Fibroblast of the conjunctiva (primary cell): Measurements from ENCODE around the gene PTPRT.

Experiments used
- DNase-seq: peaks from one replicate; pipeline ENCODE4 v3.0.0-alpha.2; 2010; ENCODE audit warnings: low read depth

The PTPRT gene

DNA sequence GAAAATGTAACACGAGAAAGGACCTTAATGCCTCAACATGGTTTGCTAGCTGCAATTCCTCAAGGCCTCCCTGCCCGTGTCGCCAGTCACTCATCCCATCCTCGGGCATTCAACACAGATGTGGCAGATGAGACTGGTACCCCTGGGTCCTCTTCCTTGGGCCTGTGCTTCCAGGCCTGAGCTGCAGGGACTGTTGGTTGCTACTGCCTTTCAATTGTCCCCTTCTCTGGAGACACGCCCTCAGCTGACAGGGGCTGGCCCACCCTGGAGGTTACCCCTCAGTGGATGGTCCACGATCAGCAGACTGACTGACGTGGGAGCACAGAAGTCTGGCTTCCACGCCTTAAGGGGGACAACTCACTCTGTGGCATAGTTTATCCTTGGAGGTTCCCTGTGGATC is 1076.5 kb downstream of the PTPRT start:
- DNase-seq = no peak

- DNase-seq = no peak
Observed at GRCh38 chr20:42112161-42112560, 1077.5 kb downstream of the PTPRT start.

- DNase-seq = no peak
Observed at GRCh38 chr20:42111349-42111748, 1078.4 kb downstream of the PTPRT start.

GRCh38 chr20:42110301-42110700 is 1079.4 kb downstream of the PTPRT start:
- DNase-seq = no peak

GRCh38 chr20:42102000-42102399 is 1087.7 kb downstream of the PTPRT start:
- DNase-seq = no peak

DNA sequence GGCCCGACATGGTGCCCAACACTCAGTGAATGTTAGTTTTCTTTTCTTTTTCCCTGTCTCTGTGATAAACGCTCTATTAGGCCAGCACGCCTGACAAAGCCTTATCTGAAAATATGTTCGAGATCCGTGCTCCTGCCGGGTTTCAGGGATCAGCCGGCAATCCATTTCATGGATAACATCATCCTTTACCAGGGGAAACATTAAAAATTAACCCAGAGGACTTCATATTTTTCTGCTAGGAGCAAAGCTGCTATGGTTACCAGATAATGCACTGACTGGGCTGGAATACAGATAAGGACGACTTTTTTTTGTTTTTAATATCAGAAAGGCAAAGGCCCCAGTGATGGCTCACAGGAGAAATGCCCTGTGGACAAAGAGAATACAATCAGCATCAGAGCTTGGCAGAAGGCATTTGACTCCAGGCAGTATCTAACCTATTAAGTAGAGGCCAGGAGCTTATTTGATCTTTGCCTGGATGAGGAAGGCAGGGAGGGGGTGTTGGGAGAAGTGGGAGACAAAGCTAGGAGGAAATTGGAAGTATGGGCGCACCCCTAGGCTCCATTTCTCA is 1089.5 kb downstream of the PTPRT start:
- no peak for DNase-seq

GRCh38 chr20:42099101-42099500 is 1090.6 kb downstream of the PTPRT start:
- no peak for DNase-seq

DNA sequence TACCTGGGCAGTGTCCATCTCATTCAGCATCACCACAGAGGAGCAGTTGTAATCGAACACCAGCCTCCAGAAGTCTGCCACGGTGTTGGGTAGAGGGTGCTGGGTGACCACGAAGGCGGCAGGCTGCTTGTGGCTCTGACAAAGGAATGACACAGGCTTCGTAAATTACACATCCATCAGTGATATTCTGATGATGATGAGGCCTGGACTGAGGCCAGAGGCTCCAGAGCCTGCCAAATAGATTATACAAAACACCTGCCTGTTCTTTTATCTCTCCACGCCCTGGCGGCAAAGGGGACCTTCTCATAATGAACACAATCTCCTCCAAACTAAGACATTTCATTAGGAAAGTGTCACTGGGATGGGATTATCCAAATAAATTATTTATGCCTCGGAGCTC is 1091.3 kb downstream of the PTPRT start:
- no peak for DNase-seq

- no peak for DNase-seq
Observed at GRCh38 chr20:42097741-42098140, 1092.0 kb downstream of the PTPRT start.

DNA sequence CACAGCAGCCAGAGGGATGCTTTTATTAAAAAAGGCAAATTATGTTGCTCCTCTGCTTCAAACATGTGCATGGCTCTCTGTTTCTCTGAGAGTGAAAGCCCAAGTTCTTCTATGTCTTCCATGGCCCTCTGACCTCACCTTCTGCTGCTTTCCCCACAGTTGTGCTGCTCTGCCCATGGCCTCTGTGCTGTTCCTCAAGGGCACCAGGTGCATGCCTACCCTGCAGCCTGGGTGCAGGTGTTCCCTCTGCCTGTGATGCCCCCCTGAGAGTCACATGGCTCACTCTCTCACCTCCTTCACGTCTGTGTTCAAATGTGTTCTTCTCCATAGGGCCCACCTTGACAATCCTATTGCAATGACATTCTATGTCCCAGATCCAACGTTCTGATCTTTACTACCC is 1094.5 kb downstream of the PTPRT start:
- DNase-seq = no peak

GRCh38 chr20:42093542-42094440 is 1095.9 kb downstream of the PTPRT start:
- DNase-seq = no peak

GRCh38 chr20:42093041-42093440 is 1096.7 kb downstream of the PTPRT start:
- no peak for DNase-seq

- no peak for DNase-seq
Observed at GRCh38 chr20:42085366-42085765, 1104.3 kb downstream of the PTPRT start.

DNA sequence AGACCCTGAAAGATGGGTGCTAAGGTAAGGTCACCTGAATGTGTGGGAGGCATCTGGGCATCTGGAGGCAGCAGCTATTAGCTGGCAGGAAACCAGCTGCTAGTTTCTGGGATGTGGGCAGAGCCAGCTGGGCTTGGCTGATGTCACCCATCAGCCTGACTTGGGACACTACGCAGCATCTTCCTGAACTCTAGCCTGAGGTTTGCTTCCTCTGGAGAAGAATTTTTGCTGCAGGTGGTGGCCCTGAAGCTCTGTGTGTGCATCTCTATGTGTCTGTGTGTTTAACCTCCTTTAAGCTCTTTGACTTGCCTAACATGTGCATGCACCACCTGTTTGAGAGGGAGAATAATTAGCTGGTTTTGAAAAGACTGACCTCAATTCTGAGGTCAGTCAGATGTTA is 1106.4 kb downstream of the PTPRT start:
- DNase-seq = no peak

- no peak for DNase-seq
Observed at GRCh38 chr20:42082611-42083010, 1107.1 kb downstream of the PTPRT start.

DNA sequence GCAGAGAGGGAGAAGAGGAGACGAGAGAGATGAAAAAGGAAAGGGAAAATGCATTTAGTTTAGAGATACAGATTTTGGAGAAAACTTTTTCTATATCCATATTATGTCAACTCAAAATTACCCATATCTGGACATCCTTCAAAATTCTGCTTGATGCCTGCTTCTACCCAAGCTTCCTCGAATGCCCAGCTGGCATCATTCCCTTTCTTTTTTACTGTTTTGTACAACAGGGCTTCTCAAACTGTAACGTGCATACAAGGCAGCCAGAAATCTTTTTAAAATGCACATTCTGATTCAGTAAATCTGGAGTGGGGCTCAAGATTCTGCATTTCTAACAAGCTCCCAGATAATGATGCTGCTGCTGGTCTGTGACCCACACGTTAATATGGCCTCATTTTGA is 1108.8 kb downstream of the PTPRT start:
- DNase-seq = no peak

DNA sequence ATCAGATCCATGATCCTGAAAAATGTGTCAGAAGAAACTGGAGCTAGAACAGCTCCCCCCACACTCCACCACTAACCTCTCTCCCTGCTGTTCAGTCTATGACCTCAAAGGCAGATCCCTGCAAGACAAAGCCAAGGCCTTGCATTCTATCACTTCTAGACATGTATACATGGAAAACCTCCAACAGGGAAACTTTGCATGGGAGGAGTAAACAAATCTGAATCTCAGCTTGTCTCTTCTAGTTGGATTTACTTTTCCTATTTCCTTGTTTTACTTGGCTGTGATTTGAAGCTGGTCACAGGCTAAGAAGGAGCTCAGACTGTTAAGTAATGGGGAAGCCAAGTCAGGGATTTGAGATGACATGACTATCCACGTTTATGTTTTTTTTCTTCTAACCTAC is 1114.8 kb downstream of the PTPRT start:
- no peak for DNase-seq

DNA sequence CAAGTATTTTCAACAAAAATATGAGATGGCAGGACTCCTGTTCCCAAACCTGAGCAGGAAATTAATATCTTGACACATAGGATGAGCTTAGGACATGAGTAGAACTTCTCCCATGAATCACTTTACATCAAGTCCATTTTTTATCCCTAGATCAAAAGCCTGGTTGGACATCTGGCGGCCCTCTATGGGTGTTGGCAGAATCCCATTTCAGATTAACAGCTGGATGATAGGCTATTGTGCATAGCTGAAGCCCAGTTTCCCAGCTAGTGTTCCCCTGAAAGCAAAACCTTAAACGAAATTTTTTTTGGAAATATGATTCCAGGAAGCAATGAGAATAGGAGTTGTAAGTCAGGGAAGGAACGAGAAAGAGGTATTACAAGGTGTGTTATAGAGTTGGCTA is 1122.1 kb downstream of the PTPRT start:
- no peak for DNase-seq

DNA sequence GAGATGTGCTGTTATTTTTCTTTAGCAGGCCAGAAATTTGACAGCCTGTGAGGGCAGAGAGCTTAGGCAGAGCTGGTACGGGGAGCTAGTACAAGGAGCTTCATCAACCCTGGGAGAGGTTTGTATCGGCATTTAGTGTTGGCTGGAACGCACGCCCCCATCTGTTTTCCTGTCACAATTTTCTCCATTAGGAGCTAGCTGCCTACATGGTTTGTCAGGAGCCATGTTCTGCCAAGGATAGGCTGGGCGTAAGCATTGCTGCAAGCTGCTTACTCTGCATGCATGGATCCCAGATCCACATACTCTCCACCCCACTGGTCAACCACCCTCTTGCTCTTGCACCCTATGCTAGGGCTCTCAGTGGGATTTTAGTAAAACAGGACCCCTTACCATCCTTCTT is 1122.5 kb downstream of the PTPRT start:
- no peak for DNase-seq

- no peak for DNase-seq
Observed at GRCh38 chr20:42063141-42063540, 1126.6 kb downstream of the PTPRT start.

DNA sequence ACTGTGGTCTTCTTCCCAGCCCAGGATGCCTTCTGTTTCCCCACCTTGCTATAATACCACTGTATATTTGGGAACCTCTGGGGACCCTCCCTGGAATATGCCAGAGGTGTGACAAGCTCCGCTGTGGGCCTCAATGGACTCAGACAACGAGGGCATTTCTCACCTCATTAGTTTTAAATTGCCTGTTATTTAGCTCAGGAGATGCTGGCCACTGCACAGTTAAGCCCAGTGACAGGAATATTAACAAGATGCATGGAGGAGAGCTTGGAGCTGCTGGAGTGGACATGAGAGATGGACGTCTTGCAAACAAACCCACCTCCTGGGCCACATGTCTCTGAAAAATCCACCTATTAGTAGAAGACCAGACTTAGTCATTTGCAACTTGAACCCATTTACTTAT is 1136.4 kb downstream of the PTPRT start:
- no peak for DNase-seq

DNA sequence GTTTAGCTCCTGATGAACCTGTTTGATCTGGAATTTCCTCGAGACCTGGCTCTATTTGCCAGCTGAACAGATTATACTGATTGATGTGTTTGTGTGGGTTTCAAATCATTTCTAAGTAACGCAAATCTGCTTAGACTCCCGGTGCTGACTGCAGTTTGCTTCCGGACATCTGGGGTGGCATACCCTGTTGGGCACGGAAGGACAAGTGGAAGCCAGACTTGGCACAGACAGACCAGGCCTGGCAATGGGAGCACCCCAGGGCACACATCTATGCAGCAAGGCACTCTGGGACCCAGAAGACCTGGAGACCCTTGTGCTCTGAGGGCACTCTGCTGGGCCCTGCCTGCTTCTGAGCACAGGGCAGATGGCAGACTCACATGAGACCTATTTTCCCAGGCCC is 1137.8 kb downstream of the PTPRT start:
- DNase-seq = no peak

GRCh38 chr20:42046371-42047085 is 1143.2 kb downstream of the PTPRT start:
- no peak for DNase-seq
